HG03045 (cell line): Measurements from ENCODE around the gene ETHE1.

Experiments
- ATAC-seq: cut with Tn5 transposase; IDR thresholded peaks from one replicate; pipeline ENCODE4 v1.9.1; 2021; ENCODE audit warnings: mild to moderate bottlenecking, moderate library complexity; ENCODE audit not compliant: unreplicated experiment

The ETHE1 gene

GRCh38 chr19:43468354-43469159 is 58.4 kb downstream of the ETHE1 start:
- ATAC-seq = no peak

GRCh38 chr19:43467730-43468129 is 59.3 kb downstream of the ETHE1 start:
- ATAC-seq = no peak

GRCh38 chr19:43467276-43467675 is 59.7 kb downstream of the ETHE1 start:
- no peak for ATAC-seq

GRCh38 chr19:43466793-43467192 is 60.2 kb downstream of the ETHE1 start:
- ATAC-seq = no peak

- no peak for ATAC-seq
Measured at GRCh38 chr19:43465468-43466120, 61.4 kb downstream of the ETHE1 start, which contains the start of gene LYPD3. Gene LYPD3 (minus strand): TSS chr19:43465608. CDS start chr19:43465571, 37 bp downstream.

- ATAC-seq = peak; percentile 28
Measured at GRCh38 chr19:43464134-43464775, 62.7 kb downstream of the ETHE1 start.

- peak; percentile 84 for ATAC-seq
Measured at GRCh38 chr19:43463381-43464133, 63.4 kb downstream of the ETHE1 start.

- no peak for ATAC-seq
Measured at GRCh38 chr19:43462785-43463380, 64.1 kb downstream of the ETHE1 start.

- no peak for ATAC-seq
Measured at GRCh38 chr19:43462383-43462782, 64.6 kb downstream of the ETHE1 start.

GRCh38 chr19:43461303-43461702 is 65.7 kb downstream of the ETHE1 start:
- ATAC-seq = no peak

- ATAC-seq = no peak
Measured at GRCh38 chr19:43460362-43461016, 66.5 kb downstream of the ETHE1 start.

- ATAC-seq = no peak
Measured at GRCh38 chr19:43457809-43458208, 69.2 kb downstream of the ETHE1 start.
